GM21528 (cell line): ENCODE results near the gene CACNA1D.
"Not testable (repeated sequence)": the region's sequence is repeated elsewhere in the genome, so short reads cannot be mapped to it uniquely, and the experiment has no call there.

Experiments
- ATAC-seq: cut with Tn5 transposase; IDR thresholded peaks from one replicate; pipeline ENCODE4 v1.9.1; 2021; ENCODE audit warnings: mild to moderate bottlenecking, moderate library complexity; ENCODE audit not compliant: unreplicated experiment, low FRiP score

The CACNA1D gene

DNA sequence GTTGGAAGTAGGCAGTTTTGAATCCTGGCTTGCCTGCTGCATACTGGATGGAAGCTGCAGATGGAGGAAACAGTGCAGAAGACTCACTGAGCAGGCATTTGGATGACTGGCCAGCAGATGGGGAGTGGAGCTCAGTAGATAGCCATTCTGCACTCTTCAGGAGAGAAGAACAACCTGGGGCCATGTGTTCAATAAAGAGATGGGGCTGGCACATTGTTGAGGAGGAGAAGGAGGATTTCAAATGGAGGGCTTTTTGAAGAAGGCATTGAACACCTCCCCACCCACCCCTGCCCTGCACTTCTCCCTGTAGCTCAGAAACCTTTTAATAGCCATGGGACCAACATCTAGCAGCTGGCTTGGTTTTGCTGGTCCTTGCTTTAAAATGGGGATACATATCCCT, 109.8 kb downstream of the CACNA1D start:
- ATAC-seq, result no peak

DNA sequence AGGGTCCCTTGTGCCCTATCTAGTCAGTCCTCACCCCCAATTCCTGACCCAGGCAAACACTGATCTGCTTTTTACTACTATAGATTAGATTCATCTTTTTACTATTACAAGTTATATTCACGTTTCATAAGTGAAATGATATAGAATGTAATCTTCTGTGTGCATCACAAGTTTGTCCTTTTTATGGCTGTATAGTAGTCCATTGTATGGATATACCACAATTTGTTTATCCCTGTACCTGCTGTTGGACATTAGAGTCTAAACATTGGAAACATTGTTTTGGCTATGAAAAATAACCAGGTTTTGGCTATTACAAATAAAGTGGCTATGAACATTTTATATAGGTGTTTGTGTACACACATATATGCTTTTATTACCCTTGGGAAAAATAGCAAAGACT, 112.4 kb downstream of the CACNA1D start:
- no peak for ATAC-seq

- no peak for ATAC-seq
Measured at GRCh38 chr3:53612508-53612907, 118.1 kb downstream of the CACNA1D start.

GRCh38 chr3:53613125-53613524, 118.7 kb downstream of the CACNA1D start:
- ATAC-seq, result no peak

- no peak for ATAC-seq
Measured at GRCh38 chr3:53614307-53614706, 119.9 kb downstream of the CACNA1D start.

- no peak for ATAC-seq
Measured at GRCh38 chr3:53616321-53616720, 121.9 kb downstream of the CACNA1D start.

DNA sequence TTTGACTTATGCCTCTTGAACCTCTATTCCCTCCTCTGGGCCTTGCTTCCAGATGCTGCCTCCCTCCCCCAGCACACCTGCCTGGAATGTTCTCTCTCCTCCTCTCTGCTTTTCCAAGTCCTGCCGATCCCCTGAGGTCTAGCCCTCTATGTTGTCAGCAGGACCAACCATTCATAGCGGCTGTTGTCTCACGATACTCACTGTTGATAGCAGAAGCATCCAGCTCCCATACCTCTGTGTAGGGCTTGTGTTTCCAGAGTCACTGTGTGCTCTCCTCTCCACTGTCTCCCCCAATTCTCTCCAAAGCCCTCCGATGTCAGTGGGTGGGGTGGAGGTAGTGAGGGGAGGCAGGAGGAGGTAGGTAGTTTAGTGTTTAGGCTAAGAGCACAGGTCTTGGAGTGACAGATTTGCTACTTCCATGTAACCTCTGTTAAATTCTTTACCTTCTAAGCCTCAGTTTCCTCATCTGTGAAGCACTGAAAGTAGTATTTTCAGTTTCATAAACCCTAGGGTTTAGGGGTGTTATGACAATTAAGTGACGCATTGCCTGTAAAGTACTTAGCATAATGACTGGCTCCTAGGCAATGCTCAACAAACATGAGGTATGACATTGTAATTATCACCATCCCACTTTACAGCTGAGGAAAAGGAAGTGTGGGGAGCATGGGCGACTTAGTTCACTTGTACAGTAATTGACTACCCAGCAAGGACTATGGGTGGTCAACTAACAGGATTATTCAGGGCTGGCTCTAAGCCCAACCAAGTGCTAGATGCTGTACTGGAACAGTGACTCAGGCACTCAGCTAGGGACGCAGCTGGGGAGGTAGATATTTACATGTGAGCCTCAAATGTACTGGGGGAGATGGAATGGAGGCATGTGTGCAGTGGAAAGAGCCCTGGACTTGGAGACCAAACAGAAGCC, 122.8 kb downstream of the CACNA1D start:
- ATAC-seq, result no peak

DNA sequence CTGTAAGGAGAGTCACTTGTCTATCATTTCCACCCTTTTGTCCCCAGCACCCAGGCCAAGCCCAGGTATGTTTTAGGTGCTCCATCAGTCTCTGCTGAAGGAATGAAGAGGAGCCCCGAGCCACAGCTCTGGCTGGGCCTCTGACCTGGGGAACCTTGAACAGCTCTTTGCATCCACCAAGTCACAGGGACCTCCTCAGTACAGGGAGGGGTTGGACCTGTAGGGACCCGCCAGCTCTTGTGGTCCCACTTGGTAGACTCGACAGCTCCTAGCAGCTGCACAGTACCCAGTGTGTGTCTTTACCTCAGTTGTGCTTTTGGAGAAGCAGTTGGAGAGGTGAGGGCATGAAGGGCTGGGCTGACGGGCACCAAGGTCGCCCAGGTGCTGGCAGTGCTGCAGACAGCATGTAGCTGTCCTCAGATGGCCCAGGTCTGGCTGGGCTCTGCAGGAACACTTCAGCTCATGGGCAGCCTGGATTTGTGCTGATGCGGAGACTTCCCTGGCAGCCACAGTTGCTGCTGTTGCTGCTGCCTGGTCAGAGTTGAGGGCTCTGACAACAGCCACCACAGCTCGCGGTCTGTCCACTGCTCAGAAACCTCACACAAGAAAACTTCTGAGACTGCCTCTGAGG, 123.6 kb downstream of the CACNA1D start:
- no peak for ATAC-seq

DNA sequence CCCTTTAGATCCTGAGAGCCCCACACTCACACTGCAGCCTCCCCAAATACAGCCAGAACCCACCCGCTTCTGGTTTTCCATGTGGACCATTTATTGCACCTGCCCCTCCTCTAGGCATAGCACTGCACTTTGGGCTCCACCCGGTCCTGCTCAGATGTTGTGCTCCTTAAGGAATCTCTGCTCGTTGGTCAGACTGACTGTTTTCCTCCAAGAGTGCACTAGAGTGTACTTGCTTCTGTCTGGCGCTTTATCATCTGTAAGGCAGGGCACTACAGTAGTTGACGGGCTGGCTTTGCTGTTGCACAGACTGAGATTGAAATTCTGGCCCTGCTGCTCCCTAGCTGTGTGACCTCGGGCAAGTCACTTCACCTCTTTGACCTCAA, 124.1 kb downstream of the CACNA1D start:
- no peak for ATAC-seq

DNA sequence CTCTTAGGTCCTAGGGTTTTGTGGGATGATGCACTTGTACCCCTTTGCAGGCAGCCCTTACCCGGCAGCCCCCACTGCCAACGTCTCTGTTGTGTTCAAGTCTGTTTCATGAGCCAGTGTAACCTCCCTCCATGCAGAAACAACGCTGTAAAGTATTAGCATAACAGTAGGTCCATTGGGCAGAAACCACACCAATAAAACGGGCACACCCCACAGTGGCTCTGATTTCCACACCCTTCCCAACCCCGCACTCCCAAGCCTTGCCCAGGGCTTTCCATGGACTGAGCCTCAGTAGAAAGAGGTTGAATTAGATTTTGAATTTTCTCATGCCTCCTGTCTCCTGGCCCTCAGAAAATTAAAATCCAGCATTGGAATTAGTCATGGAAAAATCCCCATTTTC, 124.5 kb downstream of the CACNA1D start:
- ATAC-seq, result no peak

GRCh38 chr3:53624061-53624857, 129.8 kb downstream of the CACNA1D start:
- ATAC-seq, result no peak

DNA sequence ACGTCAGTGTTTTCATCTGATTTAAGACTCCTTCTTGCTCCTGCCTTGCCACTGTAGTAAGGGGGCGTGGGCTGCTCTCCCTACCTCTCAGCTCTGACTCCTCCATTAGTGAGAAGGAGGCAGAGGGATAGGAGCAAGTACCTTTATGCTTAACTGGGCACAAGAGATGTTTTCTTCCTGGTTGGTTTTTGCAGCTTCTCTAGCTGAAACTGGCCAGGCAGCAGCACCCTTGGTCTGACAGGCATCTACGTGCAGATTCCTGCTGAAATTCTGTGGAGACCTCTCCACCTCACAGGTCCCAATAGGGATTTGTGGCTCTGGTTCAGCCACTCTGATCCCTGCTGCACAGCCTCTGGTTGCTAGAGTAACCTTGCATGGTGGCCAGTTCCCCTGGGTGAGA, 132.5 kb downstream of the CACNA1D start:
- ATAC-seq, result no peak

DNA sequence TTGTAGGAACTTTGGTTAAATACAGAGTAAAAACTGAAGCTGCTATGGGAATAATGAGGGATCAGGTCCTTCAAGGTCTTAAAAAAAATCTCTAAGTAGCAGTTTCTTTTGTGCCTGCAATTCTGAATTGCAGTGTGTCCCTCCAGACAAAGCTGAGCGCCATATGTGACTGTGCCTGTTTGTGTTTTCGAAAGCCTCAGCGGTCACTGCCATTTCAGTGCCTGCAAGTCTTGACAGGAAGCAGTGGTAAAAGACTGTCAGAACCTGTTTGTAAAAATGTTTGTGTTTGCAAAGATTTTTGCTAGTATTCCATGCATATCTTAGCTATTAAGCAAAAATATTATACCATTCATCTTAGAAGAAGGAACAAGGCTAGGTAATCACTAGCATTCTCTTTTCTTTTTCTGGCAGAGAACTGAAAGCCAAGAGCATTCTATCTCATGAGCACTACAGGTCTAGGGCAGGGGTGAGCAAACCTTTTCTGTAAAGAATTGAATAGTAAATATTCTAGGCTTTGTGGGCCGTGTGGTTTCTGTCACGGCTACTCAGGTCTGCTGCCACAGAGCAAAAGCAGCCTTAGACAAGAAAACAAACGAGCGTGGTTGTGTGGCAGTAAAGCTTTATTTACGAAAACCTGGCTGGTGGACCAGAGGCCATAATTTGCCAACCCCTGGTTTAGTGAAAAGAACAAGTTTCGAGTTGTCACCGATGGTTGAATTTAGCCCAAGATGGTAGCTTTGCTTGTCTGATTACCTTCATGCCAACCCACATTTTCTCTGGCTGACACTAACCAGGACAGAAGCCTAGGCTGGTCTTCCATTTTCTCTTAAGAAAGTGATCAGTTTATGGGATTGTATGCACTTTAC, 134.4 kb downstream of the CACNA1D start:
- ATAC-seq, result no peak

DNA sequence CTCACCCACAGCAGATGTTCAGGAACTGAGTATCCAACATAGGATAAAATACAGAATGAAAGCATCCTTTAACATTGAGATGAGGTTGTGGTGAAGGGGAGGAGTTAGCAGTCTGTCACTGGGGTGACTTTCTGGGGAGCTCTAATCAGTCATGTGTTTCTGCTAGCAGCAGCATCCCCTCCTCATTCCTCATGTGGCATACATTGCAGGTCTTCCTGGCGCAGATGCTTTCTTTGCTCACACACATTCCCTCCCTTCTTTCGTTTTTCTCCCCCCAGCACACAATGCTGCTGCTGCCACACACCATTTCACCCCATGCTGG, 135.0 kb downstream of the CACNA1D start:
- ATAC-seq, result no peak

GRCh38 chr3:53630547-53630946, 136.1 kb downstream of the CACNA1D start:
- ATAC-seq, result no peak

DNA sequence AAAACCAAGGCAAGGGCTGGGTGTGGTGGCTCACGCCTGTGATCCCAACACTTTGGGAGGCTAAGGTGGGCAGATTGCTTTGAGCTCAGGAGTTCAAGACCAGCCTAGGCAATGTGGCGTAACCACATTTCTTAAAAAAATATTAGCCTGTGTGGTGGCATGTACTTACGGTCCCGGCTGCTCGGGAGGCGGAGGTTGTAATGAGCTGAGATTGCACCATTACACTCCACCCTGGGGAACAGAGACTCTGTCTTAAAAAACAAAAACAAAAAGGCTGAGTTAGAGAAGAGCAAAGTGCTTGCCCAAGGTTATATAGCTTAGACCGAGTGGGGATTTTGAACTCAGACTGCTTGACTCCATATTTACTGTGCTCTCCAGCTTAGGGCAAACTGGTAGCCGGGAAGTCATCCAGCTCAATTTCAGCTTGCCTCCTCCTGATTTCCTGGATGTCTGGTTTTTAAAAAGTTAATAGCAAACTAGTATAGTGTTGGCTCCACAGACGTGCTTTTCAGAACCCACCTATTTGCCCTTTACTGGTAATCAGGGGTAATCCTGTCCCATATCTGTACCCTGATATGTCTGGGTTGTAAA, 138.9 kb downstream of the CACNA1D start:
- no peak for ATAC-seq

- ATAC-seq, result no peak
Measured at GRCh38 chr3:53635041-53635440, 140.6 kb downstream of the CACNA1D start.

DNA sequence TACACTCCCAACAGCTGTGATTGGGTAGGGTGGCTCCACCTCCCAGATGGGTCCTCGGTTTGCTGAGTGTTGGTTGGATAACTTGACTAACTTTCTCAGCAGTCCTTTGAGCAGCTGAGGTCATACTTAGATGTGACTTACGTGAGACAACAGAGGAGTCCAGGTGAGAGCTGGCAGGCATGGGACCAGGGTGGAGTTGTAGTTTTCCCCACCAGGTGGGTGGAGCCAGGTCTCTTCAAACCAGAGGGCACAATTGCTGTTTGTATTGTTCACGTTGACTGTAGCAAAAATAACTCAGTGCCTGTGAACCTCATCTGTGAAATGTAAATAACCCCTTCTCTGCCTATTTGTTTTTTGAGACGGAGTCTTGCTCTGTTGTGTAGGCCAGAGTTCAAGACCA, 144.4 kb downstream of the CACNA1D start:
- ATAC-seq, result not testable (repeated sequence)

- no peak for ATAC-seq
Measured at GRCh38 chr3:53641397-53641796, 147.0 kb downstream of the CACNA1D start.

DNA sequence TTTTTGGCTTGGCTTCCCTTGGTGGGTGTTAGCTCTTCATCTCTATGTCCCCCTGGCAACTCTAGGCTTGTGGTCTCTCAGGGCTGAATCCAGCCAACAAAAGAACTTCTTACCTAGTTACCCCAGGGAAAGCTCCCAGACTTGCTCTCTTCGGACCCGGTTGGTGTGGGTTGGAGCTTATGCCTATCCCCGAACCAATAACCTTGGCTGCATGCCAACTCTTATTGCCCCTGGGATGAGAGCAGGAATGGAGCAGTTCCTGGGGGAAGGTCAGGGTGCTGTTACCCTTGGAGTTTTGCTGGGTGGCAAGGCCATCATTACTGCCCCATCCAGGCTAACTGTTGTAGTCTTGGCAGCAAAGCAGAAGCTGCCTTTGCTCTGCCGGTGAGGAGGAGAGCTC, 147.8 kb downstream of the CACNA1D start:
- no peak for ATAC-seq
